Ascending aorta (tissue), 2 donors: ENCODE measurements around the gene PDLIM5. TPM values are rescaled to one million over a fixed set of nuclear protein-coding genes. Genes with fewer than 3 reads are reported as not detected.

Experiments
- DNase-seq, 2 donors: peaks; one replicate each; pipeline ENCODE4 v3.0.0-alpha.2; 2019; ENCODE audit warnings: low spot score in 2 of 2
- H3K27ac ChIP-seq, 2 donors: fragments of 200-600 bp; sonication (generic); one replicate each; pipeline ENCODE4 v1.5.1; 2016 to 2017; ENCODE audit warnings: mild to moderate bottlenecking in 1 of 2
- H3K27me3 ChIP-seq: fragments of 200-600 bp; sonication (generic); one replicate; pipeline ENCODE4 v1.5.1; 2017
- H3K36me3 ChIP-seq, 2 donors: fragments of 200-600 bp; sonication (generic); one replicate each; pipeline ENCODE4 v1.5.1; 2016
- H3K4me1 ChIP-seq, 2 donors: fragments of 200-600 bp; sonication (generic); one replicate each; pipeline ENCODE4 v1.5.1; 2016 to 2017; ENCODE audit warnings: mild to moderate bottlenecking in 1 of 2
- H3K4me3 ChIP-seq, 2 donors: fragments of 200-600 bp; sonication (generic); one replicate each; pipeline ENCODE4 v1.5.1; 2016 to 2017; ENCODE audit warnings: mild to moderate bottlenecking in 1 of 2
- H3K9me3 ChIP-seq, 2 donors: fragments of 200-600 bp; sonication (generic); one replicate each; pipeline ENCODE4 v1.5.1; 2016
- intact Hi-C: fragments of 100-400 bp; cut with DNase I; formaldehyde crosslinking; loops from one replicate; pipeline ENCODE4 v1.15.1; 2023
- total RNA-seq: library from RNA; depleted of rRNA; stranded (reverse); fragments of >200 nt; gene quantifications from one replicate; pipeline ENCODE4 v1.1.0, GENCODE V29; 2016
- TF ChIP-seq, protein P1 (sequence below), 3 experiments: fragments of 200-600 bp in 2 of 3; fragments of 450-650 bp in 1 of 3; sonication (generic) in 2 of 3; IDR thresholded peaks; one replicate each; pipeline ENCODE4 v1.5.1; 2016 to 2019; ENCODE audit warnings: antibody characterized with exemption in 3 of 3, mild to moderate bottlenecking in 1 of 3, moderate library complexity in 1 of 3

PDLIM5 gene
- total RNA-seq, 1 donor from 2014 or later: 103 TPM

- Histone ChIP-seq H3K4me3 (no peak overlapping the region), H3K36me3 (no peaks in the 10 kb centered on the region), H3K27ac (peak overlapping the region in 1 of 2 donors; percentile 1), H3K9me3 (no peaks in the 10 kb centered on the region), H3K4me1 (peaks cover 5 to 41% of the 10 kb centered on the region in 2 donors), H3K27me3 (no peaks in the 10 kb centered on the region)
- TF ChIP-seq, protein P1, sequence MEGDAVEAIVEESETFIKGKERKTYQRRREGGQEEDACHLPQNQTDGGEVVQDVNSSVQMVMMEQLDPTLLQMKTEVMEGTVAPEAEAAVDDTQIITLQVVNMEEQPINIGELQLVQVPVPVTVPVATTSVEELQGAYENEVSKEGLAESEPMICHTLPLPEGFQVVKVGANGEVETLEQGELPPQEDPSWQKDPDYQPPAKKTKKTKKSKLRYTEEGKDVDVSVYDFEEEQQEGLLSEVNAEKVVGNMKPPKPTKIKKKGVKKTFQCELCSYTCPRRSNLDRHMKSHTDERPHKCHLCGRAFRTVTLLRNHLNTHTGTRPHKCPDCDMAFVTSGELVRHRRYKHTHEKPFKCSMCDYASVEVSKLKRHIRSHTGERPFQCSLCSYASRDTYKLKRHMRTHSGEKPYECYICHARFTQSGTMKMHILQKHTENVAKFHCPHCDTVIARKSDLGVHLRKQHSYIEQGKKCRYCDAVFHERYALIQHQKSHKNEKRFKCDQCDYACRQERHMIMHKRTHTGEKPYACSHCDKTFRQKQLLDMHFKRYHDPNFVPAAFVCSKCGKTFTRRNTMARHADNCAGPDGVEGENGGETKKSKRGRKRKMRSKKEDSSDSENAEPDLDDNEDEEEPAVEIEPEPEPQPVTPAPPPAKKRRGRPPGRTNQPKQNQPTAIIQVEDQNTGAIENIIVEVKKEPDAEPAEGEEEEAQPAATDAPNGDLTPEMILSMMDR (IDR thresholded peaks at IDR 0.05): no peak
- no peak for DNase-seq
- intact Hi-C loops: no loop called here
Observed at GRCh38 chr4:94497690-94498089, 45.9 kb downstream of the PDLIM5 start.

- no peaks in the 10 kb centered on the region for H3K36me3 ChIP-seq
- H3K27ac ChIP-seq: no peak overlapping the region
- no peaks in the 10 kb centered on the region for H3K9me3 ChIP-seq
- TF ChIP-seq, protein P1 (IDR thresholded peaks at IDR 0.05): no peak
- H3K4me3 ChIP-seq: no peak overlapping the region
- H3K27me3 ChIP-seq: no peaks in the 10 kb centered on the region
- H3K4me1 ChIP-seq: peaks cover 5 to 48% of the 10 kb centered on the region in 2 donors
- intact Hi-C loops: no loop called here
- no peak for DNase-seq
Observed at GRCh38 chr4:94498502-94498901, 46.8 kb downstream of the PDLIM5 start.

GRCh38 chr4:94500685-94501084, 48.9 kb downstream of the PDLIM5 start:
- Histone ChIP-seq H3K27ac (peak overlapping the region; percentile 60 to 66), H3K36me3 (no peaks in the 10 kb centered on the region), H3K4me3 (no peak overlapping the region), H3K27me3 (no peaks in the 10 kb centered on the region), H3K9me3 (no peaks in the 10 kb centered on the region), H3K4me1 (peaks cover 5 to 61% of the 10 kb centered on the region in 2 donors)
- TF ChIP-seq, protein P1 (IDR thresholded peaks at IDR 0.05): no peak
- intact Hi-C loops: no loop called here
- DNase-seq: no peak

- Histone ChIP-seq H3K4me3 (no peak overlapping the region), H3K4me1 (peaks cover 12 to 80% of the 10 kb centered on the region in 2 donors), H3K27ac (peak overlapping the region; percentile 43 to 60), H3K36me3 (no peaks in the 10 kb centered on the region), H3K9me3 (no peaks in the 10 kb centered on the region), H3K27me3 (no peaks in the 10 kb centered on the region)
- DNase-seq: no peak
- TF ChIP-seq, protein P1 (IDR thresholded peaks at IDR 0.05): no peak
- intact Hi-C loops: no loop called here
Observed at GRCh38 chr4:94504545-94504944, 52.8 kb downstream of the PDLIM5 start.

DNA sequence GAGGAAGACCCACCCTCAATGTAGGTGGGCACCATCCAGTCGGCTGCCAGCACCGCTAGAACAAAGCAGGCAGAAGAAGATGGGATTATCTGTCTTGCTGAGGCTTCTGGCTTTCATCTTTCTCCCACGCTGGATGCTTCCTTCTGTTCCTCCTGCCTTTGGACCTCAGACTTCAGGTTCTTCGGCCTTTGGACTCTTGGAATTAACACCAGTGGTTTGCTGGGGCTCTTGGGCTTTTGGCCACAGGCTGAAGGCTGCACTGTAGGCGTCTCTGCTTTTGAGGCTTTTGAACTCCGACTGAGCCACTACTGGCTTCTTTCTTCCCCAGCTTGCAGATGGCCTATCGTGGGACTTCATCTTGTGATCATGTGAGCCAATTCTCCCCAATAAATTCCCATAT, 55.1 kb downstream of the PDLIM5 start:
- H3K36me3 ChIP-seq: no peaks in the 10 kb centered on the region
- no peaks in the 10 kb centered on the region for H3K9me3 ChIP-seq
- H3K4me1 ChIP-seq: peaks cover 7 to 72% of the 10 kb centered on the region in 2 donors
- H3K27ac ChIP-seq: peak overlapping the region; percentile 43 to 70
- no peaks in the 10 kb centered on the region for H3K27me3 ChIP-seq
- intact Hi-C loops: loop anchor here (5.0 kb wide), 1 partner anchor 50 kb away; no protein-coding TSS in a partner anchor
- DNase-seq: no peak
- TF ChIP-seq, protein P1 (IDR thresholded peaks at IDR 0.05): no peak
- H3K4me3 ChIP-seq: no peak overlapping the region

DNA sequence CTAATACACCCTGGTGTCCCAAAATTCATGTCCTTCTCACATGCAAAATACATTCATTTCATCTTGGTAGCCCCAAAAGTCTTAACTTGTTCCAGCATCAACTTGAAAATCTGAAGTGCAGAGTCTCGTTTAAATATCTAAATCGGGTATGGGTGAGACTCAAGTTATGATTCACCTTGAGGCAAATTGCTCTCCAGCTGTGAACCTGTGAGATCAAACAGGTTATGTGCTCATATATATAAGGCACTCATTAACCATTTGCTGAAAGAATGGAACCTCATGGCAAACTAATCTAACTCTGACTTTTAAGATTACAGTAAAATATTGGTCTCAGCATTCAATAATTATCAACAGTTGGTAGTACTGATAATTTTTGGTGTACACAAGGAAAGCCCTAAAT, 55.5 kb downstream of the PDLIM5 start:
- H3K4me1 ChIP-seq: peaks cover 7 to 69% of the 10 kb centered on the region in 2 donors
- H3K4me3 ChIP-seq: no peak overlapping the region
- H3K9me3 ChIP-seq: no peaks in the 10 kb centered on the region
- TF ChIP-seq, protein P1 (IDR thresholded peaks at IDR 0.05): no peak
- H3K36me3 ChIP-seq: no peaks in the 10 kb centered on the region
- intact Hi-C loops: loop anchor here (5.0 kb wide), 1 partner anchor 50 kb away; no protein-coding TSS in a partner anchor
- H3K27me3 ChIP-seq: no peaks in the 10 kb centered on the region
- peak overlapping the region; percentile 43 to 70 for H3K27ac ChIP-seq
- DNase-seq: no peak
